SK-N-SH treated with all-trans-retinoic acid at 6 μM for 48 hours (cell line): ENCODE results near the gene C13orf46.
A peak's percentile ranks its signal among the peaks of the same experiment; 100 is the strongest.

Source experiments
- ATAC-seq: fragments of 200-7000 bp; cut with Tn5 transposase; 3 replicates; pipeline ENCODE4 v1.9.1; 2020; ENCODE audit warnings: mild to moderate bottlenecking, moderate library complexity
- ARNTL ChIP-seq: fragments of 450-650 bp; formaldehyde crosslinking; IDR thresholded peaks from 2 replicates; pipeline ENCODE4 v1.5.0; 2020; ENCODE audit warnings: low read depth, mild to moderate bottlenecking, moderate library complexity, borderline replicate concordance
- BACH2 ChIP-seq: fragments of 250-450 bp; sonication (Bioruptor Pico); IDR thresholded peaks from 2 replicates; pipeline ENCODE4 v1.9.0; 2021; ENCODE audit warnings: mild to moderate bottlenecking, borderline replicate concordance
- ESRRG ChIP-seq: fragments of 250-450 bp; sonication (Bioruptor Pico); IDR thresholded peaks from 2 replicates; pipeline ENCODE4 v1.6.1; 2021; ENCODE audit warnings: mild to moderate bottlenecking
- GLIS3 ChIP-seq: fragments of 250-450 bp; sonication (Bioruptor Pico); IDR thresholded peaks from 2 replicates; pipeline ENCODE4 v1.5.0; 2020; ENCODE audit warnings: mild to moderate bottlenecking, moderate library complexity
- OSR1 ChIP-seq: fragments of 250-450 bp; sonication (Bioruptor Pico); IDR thresholded peaks from 2 replicates; pipeline ENCODE4 v1.8.0; 2022; ENCODE audit warnings: moderate library complexity, mild to moderate bottlenecking, inconsistent platforms
- PPARA ChIP-seq: fragments of 250-450 bp; sonication (Bioruptor Pico); IDR thresholded peaks from 2 replicates; pipeline ENCODE4 v1.5.0; 2020; ENCODE audit warnings: mild to moderate bottlenecking, borderline replicate concordance
- RARB ChIP-seq: fragments of 250-450 bp; sonication (Bioruptor Pico); IDR thresholded peaks from 2 replicates; pipeline ENCODE4 v1.8.0; 2021; ENCODE audit warnings: mild to moderate bottlenecking, moderate library complexity
- SNAI2 ChIP-seq: fragments of 250-450 bp; sonication (Bioruptor Pico); IDR thresholded peaks from 2 replicates; pipeline ENCODE4 v1.5.0; 2020; ENCODE audit warnings: mild to moderate bottlenecking, moderate library complexity
- TCF4 ChIP-seq: fragments of 250-450 bp; sonication (Bioruptor Pico); IDR thresholded peaks from 2 replicates; pipeline ENCODE4 v1.8.0; 2021; ENCODE audit warnings: mild to moderate bottlenecking, moderate library complexity, borderline replicate concordance
- ZC3H10 ChIP-seq: fragments of 250-450 bp; sonication (Bioruptor Pico); IDR thresholded peaks from 2 replicates; pipeline ENCODE4 v1.5.1; 2021; ENCODE audit warnings: mild to moderate bottlenecking, moderate library complexity
- ZFP3 ChIP-seq: fragments of 250-450 bp; sonication (Bioruptor Pico); IDR thresholded peaks from 2 replicates; pipeline ENCODE4 v1.5.0; 2020; ENCODE audit warnings: mild to moderate bottlenecking, moderate library complexity
- ZNF70 ChIP-seq: fragments of 450-650 bp; formaldehyde crosslinking; IDR thresholded peaks from 2 replicates; pipeline ENCODE4 v1.5.0; 2020; ENCODE audit warnings: mild to moderate bottlenecking, moderate library complexity
- TF ChIP-seq, protein P1 (sequence below): fragments of 250-450 bp; sonication (Bioruptor Pico); IDR thresholded peaks from 2 replicates; pipeline ENCODE4 v1.5.1; 2021; ENCODE audit warnings: mild to moderate bottlenecking, moderate library complexity
- TF ChIP-seq, protein P2 (sequence below): fragments of 250-450 bp; sonication (Bioruptor Pico); IDR thresholded peaks from 2 replicates; pipeline ENCODE4 v1.5.1; 2020; ENCODE audit warnings: low read depth, mild to moderate bottlenecking, moderate library complexity
- TF ChIP-seq, protein P3 (sequence below): fragments of 250-450 bp; sonication (Bioruptor Pico); IDR thresholded peaks from 2 replicates; pipeline ENCODE4 v1.8.0; 2020; ENCODE audit warnings: mild to moderate bottlenecking, moderate library complexity, borderline replicate concordance
- TF ChIP-seq, protein P4 (sequence below): fragments of 250-450 bp; sonication (Bioruptor Pico); IDR thresholded peaks from 2 replicates; pipeline ENCODE4 v1.8.0; 2021; ENCODE audit warnings: low read depth, mild to moderate bottlenecking, moderate library complexity, borderline replicate concordance
- TF ChIP-seq, protein P5 (sequence below): fragments of 250-450 bp; sonication (Bioruptor Pico); IDR thresholded peaks from 2 replicates; pipeline ENCODE4 v1.5.0; 2020; ENCODE audit warnings: mild to moderate bottlenecking, moderate library complexity

Gene C13orf46

DNA sequence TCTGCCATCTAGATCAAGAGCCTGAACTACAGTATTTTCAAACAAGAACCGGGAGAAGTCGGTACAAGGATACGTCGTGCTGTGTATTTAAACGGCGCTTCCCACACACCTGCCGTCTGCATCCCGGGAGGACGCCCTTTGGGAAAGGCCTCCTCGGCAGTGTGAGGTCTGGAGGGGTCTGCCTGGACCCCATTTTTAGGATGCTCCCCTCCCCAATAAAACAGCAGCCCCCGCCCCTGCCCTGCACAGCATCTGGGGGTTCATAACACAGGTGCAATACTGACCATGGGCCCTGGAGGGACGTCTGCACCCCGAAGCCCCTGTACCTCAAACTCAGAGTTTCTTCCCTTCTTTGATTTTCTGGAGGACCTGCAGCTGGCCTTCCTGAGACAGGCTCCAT is 4.1 kb upstream of the C13orf46 start:
- no peak for ATAC-seq
- TF ChIP-seq ZFP3 (CRISPR knock-in tag) (no peak), GLIS3 (CRISPR knock-in tag) (no peak), ZNF70 (CRISPR knock-in tag) (no peak), OSR1 (CRISPR knock-in tag) (no peak), TCF4 (CRISPR knock-in tag) (no peak), SNAI2 (CRISPR knock-in tag) (no peak), ZC3H10 (no peak), RARB (CRISPR knock-in tag) (no peak), BACH2 (CRISPR knock-in tag) (no peak), ARNTL (CRISPR knock-in tag) (no peak), PPARA (no peak)
- TF ChIP-seq, protein P1, sequence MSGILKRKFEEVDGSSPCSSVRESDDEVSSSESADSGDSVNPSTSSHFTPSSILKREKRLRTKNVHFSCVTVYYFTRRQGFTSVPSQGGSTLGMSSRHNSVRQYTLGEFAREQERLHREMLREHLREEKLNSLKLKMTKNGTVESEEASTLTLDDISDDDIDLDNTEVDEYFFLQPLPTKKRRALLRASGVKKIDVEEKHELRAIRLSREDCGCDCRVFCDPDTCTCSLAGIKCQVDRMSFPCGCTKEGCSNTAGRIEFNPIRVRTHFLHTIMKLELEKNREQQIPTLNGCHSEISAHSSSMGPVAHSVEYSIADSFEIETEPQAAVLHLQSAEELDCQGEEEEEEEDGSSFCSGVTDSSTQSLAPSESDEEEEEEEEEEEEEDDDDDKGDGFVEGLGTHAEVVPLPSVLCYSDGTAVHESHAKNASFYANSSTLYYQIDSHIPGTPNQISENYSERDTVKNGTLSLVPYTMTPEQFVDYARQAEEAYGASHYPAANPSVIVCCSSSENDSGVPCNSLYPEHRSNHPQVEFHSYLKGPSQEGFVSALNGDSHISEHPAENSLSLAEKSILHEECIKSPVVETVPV = no peak
- TF ChIP-seq, protein P2, sequence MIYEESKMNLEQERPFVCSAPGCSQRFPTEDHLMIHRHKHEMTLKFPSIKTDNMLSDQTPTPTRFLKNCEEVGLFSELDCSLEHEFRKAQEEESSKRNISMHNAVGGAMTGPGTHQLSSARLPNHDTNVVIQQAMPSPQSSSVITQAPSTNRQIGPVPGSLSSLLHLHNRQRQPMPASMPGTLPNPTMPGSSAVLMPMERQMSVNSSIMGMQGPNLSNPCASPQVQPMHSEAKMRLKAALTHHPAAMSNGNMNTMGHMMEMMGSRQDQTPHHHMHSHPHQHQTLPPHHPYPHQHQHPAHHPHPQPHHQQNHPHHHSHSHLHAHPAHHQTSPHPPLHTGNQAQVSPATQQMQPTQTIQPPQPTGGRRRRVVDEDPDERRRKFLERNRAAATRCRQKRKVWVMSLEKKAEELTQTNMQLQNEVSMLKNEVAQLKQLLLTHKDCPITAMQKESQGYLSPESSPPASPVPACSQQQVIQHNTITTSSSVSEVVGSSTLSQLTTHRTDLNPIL (CRISPR knock-in tag) = no peak

DNA sequence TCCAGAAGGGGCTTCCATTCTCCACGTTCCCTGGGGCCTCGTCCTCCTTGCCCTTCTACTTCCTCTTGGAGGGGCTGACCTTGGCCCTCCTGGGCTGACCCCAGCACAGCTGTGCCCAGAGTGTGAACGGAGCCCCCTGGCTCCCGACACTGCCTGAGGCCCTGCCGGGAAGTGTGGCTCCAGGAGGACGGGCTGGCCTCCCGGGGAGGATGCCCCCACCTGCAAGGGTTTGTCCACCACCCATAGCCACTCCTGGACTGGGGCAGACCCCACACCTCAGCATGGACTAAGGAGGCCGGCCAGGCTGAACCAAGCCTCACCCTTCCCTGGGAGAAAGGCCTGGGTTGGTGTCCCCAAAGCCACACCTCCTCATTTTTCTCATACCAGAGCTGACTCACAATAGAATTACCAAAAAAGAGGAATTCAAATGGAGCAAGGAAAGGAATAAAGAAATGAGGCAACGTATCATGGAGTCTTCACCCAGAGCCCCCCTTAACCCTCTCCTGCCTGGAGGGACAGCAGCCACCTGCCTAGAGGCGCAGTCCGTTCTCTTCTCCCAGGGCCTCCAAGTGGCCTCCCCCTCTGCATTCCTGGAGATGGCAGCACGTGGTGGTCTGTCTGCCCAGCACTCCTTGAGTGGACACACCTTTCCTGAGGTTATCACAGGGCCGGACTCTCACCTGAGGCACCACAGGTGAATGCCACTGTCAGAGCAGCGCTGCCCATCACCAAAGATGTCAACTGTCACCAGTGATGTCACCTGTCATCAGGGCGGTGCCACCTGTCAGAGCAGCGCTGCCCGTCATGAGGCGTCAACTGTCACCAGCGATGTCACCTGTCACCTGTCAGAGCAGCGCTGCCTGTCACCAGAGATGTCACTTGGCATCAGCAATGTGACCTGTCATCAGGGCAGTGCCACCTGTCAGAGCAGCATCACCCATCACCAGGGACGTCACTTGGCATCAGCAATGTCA is 3.1 kb upstream of the C13orf46 start:
- TF ChIP-seq GLIS3 (CRISPR knock-in tag) = no peak
- TF ChIP-seq SNAI2 (CRISPR knock-in tag) = no peak
- no peak for TF ChIP-seq ZNF70 (CRISPR knock-in tag)
- peak; percentile 80 for ATAC-seq

DNA sequence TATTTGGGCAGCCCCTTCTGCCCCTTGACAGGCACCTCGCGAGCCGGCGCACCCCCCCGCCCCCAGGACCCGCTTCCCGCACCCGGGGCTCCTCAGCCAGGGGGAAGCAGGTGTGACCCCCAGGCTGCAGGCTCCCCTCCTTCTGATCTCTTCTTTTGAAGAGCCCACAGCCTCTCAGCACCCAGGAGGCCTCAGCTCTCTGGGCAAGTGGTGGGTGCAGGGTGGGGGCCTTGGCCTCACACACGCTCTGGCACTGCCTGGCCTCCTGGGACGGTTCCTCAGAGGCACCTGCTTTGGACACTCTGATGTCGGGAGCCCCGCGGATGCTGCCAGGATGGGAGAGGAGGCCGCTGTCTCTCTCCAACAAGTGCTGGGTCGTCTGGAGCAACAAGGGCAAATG is 1.5 kb upstream of the C13orf46 start:
- TF ChIP-seq BACH2 (CRISPR knock-in tag) = no peak
- TF ChIP-seq SNAI2 (CRISPR knock-in tag) = no peak
- no peak for TF ChIP-seq RARB (CRISPR knock-in tag)
- TF ChIP-seq, protein P3, sequence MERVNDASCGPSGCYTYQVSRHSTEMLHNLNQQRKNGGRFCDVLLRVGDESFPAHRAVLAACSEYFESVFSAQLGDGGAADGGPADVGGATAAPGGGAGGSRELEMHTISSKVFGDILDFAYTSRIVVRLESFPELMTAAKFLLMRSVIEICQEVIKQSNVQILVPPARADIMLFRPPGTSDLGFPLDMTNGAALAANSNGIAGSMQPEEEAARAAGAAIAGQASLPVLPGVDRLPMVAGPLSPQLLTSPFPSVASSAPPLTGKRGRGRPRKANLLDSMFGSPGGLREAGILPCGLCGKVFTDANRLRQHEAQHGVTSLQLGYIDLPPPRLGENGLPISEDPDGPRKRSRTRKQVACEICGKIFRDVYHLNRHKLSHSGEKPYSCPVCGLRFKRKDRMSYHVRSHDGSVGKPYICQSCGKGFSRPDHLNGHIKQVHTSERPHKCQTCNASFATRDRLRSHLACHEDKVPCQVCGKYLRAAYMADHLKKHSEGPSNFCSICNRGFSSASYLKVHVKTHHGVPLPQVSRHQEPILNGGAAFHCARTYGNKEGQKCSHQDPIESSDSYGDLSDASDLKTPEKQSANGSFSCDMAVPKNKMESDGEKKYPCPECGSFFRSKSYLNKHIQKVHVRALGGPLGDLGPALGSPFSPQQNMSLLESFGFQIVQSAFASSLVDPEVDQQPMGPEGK (CRISPR knock-in tag) = no peak
- ATAC-seq = no peak

DNA sequence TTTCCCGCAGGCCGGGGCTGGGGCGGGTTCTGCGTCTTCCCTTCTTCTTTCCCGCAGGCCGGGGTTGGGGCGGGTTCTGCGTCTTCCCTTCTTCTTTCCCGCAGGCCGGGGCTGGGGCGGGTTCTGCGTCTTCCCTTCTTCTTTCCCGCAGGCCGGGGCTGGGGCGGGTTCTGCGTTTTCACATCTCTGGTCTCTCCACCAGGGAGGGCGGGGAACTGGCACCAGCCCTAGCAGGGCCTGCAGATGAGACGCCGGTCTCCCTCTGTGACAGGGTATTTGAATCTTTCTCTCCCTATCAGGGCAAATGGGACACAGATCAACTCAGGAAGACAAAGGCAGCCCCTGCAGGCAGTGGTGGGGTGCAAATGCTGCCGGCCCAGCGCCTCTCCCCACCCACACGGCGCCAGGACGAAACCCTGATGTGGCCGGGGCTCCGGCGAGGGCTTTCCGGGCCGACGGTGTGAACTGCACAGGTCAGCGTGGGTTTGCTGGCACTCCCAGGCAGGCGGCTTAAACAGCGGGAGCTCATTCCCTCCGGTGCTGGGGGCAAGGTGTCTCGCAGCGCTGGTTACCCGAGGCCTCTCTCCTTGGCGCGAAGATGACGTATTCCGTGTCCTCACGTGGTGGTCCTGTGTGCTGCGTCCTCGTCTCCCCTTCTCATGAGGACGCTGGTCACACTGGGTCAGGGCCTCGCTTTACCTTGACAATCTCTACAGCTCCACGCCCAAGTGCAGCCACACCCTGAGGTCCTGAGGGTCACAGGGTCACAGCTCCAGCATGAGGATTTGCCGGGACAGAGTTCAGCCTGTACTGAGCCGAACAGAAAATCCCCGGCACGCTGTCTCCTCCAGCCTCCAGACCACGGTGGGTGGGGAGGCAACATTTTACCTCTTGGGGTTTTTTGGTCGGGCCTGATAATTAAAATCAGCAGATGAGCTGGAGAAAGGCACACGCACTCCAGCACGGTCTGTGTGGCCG is 717 bp upstream of the C13orf46 start:
- no peak for ATAC-seq
- TF ChIP-seq ESRRG (CRISPR knock-in tag) = no peak

DNA sequence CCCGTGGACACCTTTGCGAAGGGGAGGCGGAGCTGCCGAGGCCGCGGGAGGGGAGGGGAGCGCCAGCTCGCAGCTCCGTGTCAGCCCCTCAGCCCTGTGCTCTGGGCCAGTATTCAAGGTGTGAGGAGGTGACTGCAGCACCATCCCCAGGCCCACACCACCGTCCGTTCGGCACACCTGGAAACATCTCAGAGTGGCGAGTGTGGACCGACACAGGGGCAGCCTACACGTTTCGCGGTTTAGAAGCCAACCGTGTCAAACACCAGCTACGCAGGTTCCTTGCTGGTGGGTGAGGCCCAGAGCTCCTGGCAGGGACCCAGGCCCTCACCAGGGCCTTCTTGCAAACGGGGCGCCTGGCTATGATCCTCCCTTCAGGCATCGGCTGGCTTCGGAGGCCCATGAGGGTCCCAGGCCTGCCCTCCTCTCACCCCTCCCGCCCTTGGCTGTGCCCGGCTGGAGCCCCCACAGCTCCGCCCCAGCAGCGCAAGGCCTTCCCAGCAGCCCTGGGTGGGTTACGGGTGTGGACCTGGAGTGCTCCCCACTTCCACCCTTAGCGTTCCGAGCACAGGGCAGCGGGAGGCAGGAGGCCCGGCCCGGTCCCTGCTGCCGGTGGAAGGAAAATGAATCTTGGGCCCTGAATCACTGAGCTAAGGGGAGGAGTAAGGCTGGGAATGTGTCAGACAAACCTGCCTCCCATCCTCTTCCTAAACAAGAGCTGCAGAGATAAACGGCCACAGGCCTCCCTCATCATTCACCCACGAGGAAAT is 1.2 kb downstream of the C13orf46 start:
- no peak for ATAC-seq
- TF ChIP-seq, protein P4, sequence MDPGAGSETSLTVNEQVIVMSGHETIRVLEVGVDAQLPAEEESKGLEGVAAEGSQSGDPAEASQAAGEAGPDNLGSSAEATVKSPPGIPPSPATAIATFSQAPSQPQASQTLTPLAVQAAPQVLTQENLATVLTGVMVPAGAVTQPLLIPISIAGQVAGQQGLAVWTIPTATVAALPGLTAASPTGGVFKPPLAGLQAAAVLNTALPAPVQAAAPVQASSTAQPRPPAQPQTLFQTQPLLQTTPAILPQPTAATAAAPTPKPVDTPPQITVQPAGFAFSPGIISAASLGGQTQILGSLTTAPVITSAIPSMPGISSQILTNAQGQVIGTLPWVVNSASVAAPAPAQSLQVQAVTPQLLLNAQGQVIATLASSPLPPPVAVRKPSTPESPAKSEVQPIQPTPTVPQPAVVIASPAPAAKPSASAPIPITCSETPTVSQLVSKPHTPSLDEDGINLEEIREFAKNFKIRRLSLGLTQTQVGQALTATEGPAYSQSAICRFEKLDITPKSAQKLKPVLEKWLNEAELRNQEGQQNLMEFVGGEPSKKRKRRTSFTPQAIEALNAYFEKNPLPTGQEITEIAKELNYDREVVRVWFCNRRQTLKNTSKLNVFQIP (CRISPR knock-in tag) = no peak
- TF ChIP-seq RARB (CRISPR knock-in tag) (no peak), ESRRG (CRISPR knock-in tag) (no peak), ZC3H10 (no peak)
- TF ChIP-seq, protein P1 = no peak
- TF ChIP-seq, protein P5, sequence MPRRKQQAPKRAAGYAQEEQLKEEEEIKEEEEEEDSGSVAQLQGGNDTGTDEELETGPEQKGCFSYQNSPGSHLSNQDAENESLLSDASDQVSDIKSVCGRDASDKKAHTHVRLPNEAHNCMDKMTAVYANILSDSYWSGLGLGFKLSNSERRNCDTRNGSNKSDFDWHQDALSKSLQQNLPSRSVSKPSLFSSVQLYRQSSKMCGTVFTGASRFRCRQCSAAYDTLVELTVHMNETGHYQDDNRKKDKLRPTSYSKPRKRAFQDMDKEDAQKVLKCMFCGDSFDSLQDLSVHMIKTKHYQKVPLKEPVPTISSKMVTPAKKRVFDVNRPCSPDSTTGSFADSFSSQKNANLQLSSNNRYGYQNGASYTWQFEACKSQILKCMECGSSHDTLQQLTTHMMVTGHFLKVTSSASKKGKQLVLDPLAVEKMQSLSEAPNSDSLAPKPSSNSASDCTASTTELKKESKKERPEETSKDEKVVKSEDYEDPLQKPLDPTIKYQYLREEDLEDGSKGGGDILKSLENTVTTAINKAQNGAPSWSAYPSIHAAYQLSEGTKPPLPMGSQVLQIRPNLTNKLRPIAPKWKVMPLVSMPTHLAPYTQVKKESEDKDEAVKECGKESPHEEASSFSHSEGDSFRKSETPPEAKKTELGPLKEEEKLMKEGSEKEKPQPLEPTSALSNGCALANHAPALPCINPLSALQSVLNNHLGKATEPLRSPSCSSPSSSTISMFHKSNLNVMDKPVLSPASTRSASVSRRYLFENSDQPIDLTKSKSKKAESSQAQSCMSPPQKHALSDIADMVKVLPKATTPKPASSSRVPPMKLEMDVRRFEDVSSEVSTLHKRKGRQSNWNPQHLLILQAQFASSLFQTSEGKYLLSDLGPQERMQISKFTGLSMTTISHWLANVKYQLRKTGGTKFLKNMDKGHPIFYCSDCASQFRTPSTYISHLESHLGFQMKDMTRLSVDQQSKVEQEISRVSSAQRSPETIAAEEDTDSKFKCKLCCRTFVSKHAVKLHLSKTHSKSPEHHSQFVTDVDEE (CRISPR knock-in tag) = no peak
